GM18907 (cell line): Measurements from ENCODE around the gene COMP.
"Not testable (repeated sequence)": the region's sequence is repeated elsewhere in the genome, so short reads cannot be mapped to it uniquely, and the experiment has no call there.

Source experiments
- ATAC-seq: cut with Tn5 transposase; IDR thresholded peaks from one replicate; pipeline ENCODE4 v1.9.1; 2021; ENCODE audit warnings: mild to moderate bottlenecking, moderate library complexity; ENCODE audit not compliant: unreplicated experiment

The COMP gene

GRCh38 chr19:18790566-18791314 lies at the start of gene COMP:
COMP (minus strand) TSS chr19:18791305; CDS start chr19:18791269, 36 bp downstream.
- ATAC-seq, result no peak

GRCh38 chr19:18840288-18841267 lies 49.5 kb upstream of the COMP start:
- ATAC-seq, result no peak

GRCh38 chr19:18839465-18840287 lies 48.6 kb upstream of the COMP start:
- no peak for ATAC-seq

- no peak for ATAC-seq
Observed at GRCh38 chr19:18834644-18834984, 43.5 kb upstream of the COMP start.

GRCh38 chr19:18833849-18834643 lies 42.9 kb upstream of the COMP start:
- ATAC-seq, result no peak

GRCh38 chr19:18833141-18833476 lies 42.0 kb upstream of the COMP start:
- no peak for ATAC-seq

- ATAC-seq, result peak; percentile 33
Observed at GRCh38 chr19:18832306-18833140, 41.4 kb upstream of the COMP start.

- ATAC-seq, result peak; percentile 72
Observed at GRCh38 chr19:18831524-18832305, 40.6 kb upstream of the COMP start, which contains the start of gene UPF1. UPF1 (plus strand) TSS chr19:18831959; CDS start chr19:18832210, 251 bp downstream.

GRCh38 chr19:18830488-18830887 lies 39.4 kb upstream of the COMP start:
- no peak for ATAC-seq

GRCh38 chr19:18828786-18829185 lies 37.7 kb upstream of the COMP start:
- no peak for ATAC-seq

GRCh38 chr19:18817574-18817973 lies 26.5 kb upstream of the COMP start:
- no peak for ATAC-seq

GRCh38 chr19:18816645-18817044 lies 25.5 kb upstream of the COMP start:
- not testable (repeated sequence) for ATAC-seq

- ATAC-seq, result no peak
Observed at GRCh38 chr19:18815673-18816072, 24.6 kb upstream of the COMP start.

- ATAC-seq, result no peak
Observed at GRCh38 chr19:18814063-18814462, 23.0 kb upstream of the COMP start.

- ATAC-seq, result not testable (repeated sequence)
Observed at GRCh38 chr19:18811638-18812037, 20.5 kb upstream of the COMP start.

GRCh38 chr19:18809149-18809868 lies 18.2 kb upstream of the COMP start:
- ATAC-seq, result no peak

GRCh38 chr19:18807861-18808331 lies 16.8 kb upstream of the COMP start:
- ATAC-seq, result no peak

GRCh38 chr19:18804643-18805042 lies 13.5 kb upstream of the COMP start:
- no peak for ATAC-seq
